Vagina (tissue), 2 donors: Measurements from ENCODE around the gene MICAL3. TPM values are rescaled to one million over a fixed set of nuclear protein-coding genes. Genes with fewer than 3 reads are reported as not detected.

Source experiments
- DNase-seq, 2 donors: peaks; one replicate each; pipeline ENCODE4 v3.0.0-alpha.2; 2017; ENCODE audit errors: extremely low spot score in 2 of 2
- H3K27ac ChIP-seq: fragments of 200-600 bp; sonication (generic); one replicate; pipeline ENCODE4 v1.5.1; 2019
- H3K27me3 ChIP-seq: fragments of 200-600 bp; sonication (generic); one replicate; pipeline ENCODE4 v1.5.1; 2019
- H3K36me3 ChIP-seq, 2 donors: fragments of 200-600 bp; sonication (generic); one replicate each; pipeline ENCODE4 v1.5.1; 2017 to 2019
- H3K4me1 ChIP-seq: fragments of 200-600 bp; sonication (generic); one replicate; pipeline ENCODE4 v1.5.1; 2019
- H3K4me3 ChIP-seq, 2 donors: fragments of 200-600 bp; sonication (generic); 1 replicate in 1 of 2; 2 replicates in 1 of 2; pipeline ENCODE4 v1.5.1; 2016 to 2019
- H3K9me3 ChIP-seq: fragments of 200-600 bp; sonication (generic); one replicate; pipeline ENCODE4 v1.5.1; 2019
- CTCF ChIP-seq, 3 experiments: fragments of 450-650 bp in 2 of 3; fragments of 200-600 bp in 1 of 3; sonication (generic) in 1 of 3; IDR thresholded peaks; one replicate each; pipeline ENCODE4 v1.5.1; 2017 to 2019; ENCODE audit warnings: antibody characterized with exemption in 3 of 3, mild to moderate bottlenecking in 2 of 3, moderate library complexity in 2 of 3
- POLR2A ChIP-seq, 2 donors: fragments of 450-650 bp; IDR thresholded peaks; one replicate each; pipeline ENCODE4 v1.6.1; 2017; ENCODE audit warnings: antibody characterized with exemption in 2 of 2, mild to moderate bottlenecking in 2 of 2, moderate library complexity in 2 of 2
- POLR2AphosphoS5 ChIP-seq, 2 donors: sonication (generic); formaldehyde crosslinking; IDR thresholded peaks; one replicate each; pipeline ENCODE4 v1.9.0; 2017; ENCODE audit warnings: antibody characterized with exemption in 2 of 2, mild to moderate bottlenecking in 2 of 2, low read depth in 1 of 2; ENCODE audit not compliant: insufficient read depth in 1 of 2
- intact Hi-C: fragments of 100-400 bp; cut with DNase I; formaldehyde crosslinking; loops from one replicate; pipeline ENCODE4 v1.15.1; 2023
- total RNA-seq: library from RNA; depleted of rRNA; stranded (reverse); fragments of >200 nt; gene quantifications from one replicate; pipeline ENCODE4 v1.2.3, GENCODE V29; 2016

MICAL3 gene
- total RNA-seq, 1 donor from 2014 or later = 35.1 TPM

- H3K27me3 ChIP-seq = no peaks in the 10 kb centered on the region
- intact Hi-C loops = no loop called here
- H3K4me1 ChIP-seq = no peaks in the 10 kb centered on the region
- DNase-seq = no peak
- TF ChIP-seq POLR2AphosphoS5 (IDR thresholded peaks at IDR 0.05; ENCODE audit: insufficient read depth in 1 of 2, low read depth in 1 of 2) = no peak
- no peak for TF ChIP-seq POLR2A (IDR thresholded peaks at IDR 0.05)
- TF ChIP-seq CTCF (IDR thresholded peaks at IDR 0.05) = no peak
- H3K9me3 ChIP-seq = no peaks in the 10 kb centered on the region
- H3K4me3 ChIP-seq = no peak overlapping the region
- H3K36me3 ChIP-seq = no peaks in the 10 kb centered on the region
- H3K27ac ChIP-seq = no peak overlapping the region
Measured at GRCh38 chr22:17761138-17761488, 263.2 kb downstream of the MICAL3 start.

GRCh38 chr22:17754233-17754925, 270.0 kb downstream of the MICAL3 start:
- Histone ChIP-seq H3K27me3 (no peaks in the 10 kb centered on the region), H3K4me1 (no peaks in the 10 kb centered on the region), H3K27ac (no peak overlapping the region), H3K9me3 (no peaks in the 10 kb centered on the region), H3K4me3 (no peak overlapping the region), H3K36me3 (no peaks in the 10 kb centered on the region)
- TF ChIP-seq POLR2AphosphoS5 (IDR thresholded peaks at IDR 0.05; ENCODE audit: insufficient read depth in 1 of 2, low read depth in 1 of 2) = no peak
- no peak for TF ChIP-seq CTCF (IDR thresholded peaks at IDR 0.05)
- no peak for TF ChIP-seq POLR2A (IDR thresholded peaks at IDR 0.05)
- DNase-seq = no peak
- intact Hi-C loops = no loop called here

- no peak for TF ChIP-seq POLR2A (IDR thresholded peaks at IDR 0.05)
- no peak for TF ChIP-seq CTCF (IDR thresholded peaks at IDR 0.05)
- TF ChIP-seq POLR2AphosphoS5 (IDR thresholded peaks at IDR 0.05; ENCODE audit: insufficient read depth in 1 of 2, low read depth in 1 of 2) = no peak
- no peak overlapping the region for H3K27ac ChIP-seq
- H3K9me3 ChIP-seq = no peaks in the 10 kb centered on the region
- intact Hi-C loops = no loop called here
- H3K27me3 ChIP-seq = no peaks in the 10 kb centered on the region
- no peak overlapping the region for H3K4me3 ChIP-seq
- DNase-seq = no peak
- no peaks in the 10 kb centered on the region for H3K36me3 ChIP-seq
- no peaks in the 10 kb centered on the region for H3K4me1 ChIP-seq
Measured at GRCh38 chr22:17753401-17753989, 270.9 kb downstream of the MICAL3 start.

DNA sequence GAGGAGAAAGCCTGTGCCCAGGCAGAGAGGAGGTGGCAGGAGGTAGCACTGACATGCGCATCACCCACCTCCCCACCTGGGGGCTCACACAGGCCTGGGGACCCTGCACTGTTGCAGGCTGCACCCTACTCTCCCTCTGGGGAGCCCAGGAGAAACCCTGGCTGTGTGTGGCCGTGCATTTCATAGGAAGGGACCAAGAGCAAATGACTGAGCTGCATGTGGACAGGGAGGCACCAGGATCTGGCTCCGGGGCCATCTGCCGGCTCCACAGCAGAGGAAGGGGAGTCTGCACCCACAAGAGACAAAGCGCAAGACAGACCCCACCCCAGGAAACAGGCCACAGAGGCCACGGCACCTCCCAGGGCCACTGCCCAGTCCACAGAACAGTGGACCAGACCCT, 272.8 kb downstream of the MICAL3 start:
- H3K27ac ChIP-seq = no peak overlapping the region
- intact Hi-C loops = no loop called here
- DNase-seq = no peak
- H3K9me3 ChIP-seq = no peaks in the 10 kb centered on the region
- H3K36me3 ChIP-seq = no peaks in the 10 kb centered on the region
- H3K4me1 ChIP-seq = no peaks in the 10 kb centered on the region
- H3K27me3 ChIP-seq = no peaks in the 10 kb centered on the region
- no peak overlapping the region for H3K4me3 ChIP-seq
- no peak for TF ChIP-seq POLR2AphosphoS5 (IDR thresholded peaks at IDR 0.05; ENCODE audit: insufficient read depth in 1 of 2, low read depth in 1 of 2)
- TF ChIP-seq POLR2A (IDR thresholded peaks at IDR 0.05) = no peak
- TF ChIP-seq CTCF (IDR thresholded peaks at IDR 0.05) = no peak
